IMR-90 (cell line): Measurements from ENCODE around the gene KCNK5. TPM values are rescaled to one million over a fixed set of nuclear protein-coding genes. Genes with fewer than 3 reads are reported as not detected.

ENCODE experiments used
- ATAC-seq: fragments of 200-7000 bp; cut with Tn5 transposase; 2 replicates; pipeline ENCODE4 v1.9.1; 2020; ENCODE audit warnings: low read depth, mild to moderate bottlenecking, moderate library complexity
- BruUV-seq: library from RNA; stranded (reverse); fragments of 400-500 nt; replicated peaks from 2 replicates; lab custom pipeline; 2021; lab: Mats Ljungman, UMichigan
- CTCF ChIA-PET: fragments of 300-600 bp; formaldehyde crosslinking; extraction: SDS; loops from one replicate; lab custom pipeline; 2021; ENCODE audit warnings: antibody characterized with exemption; lab: Yijun Ruan, JAX
- POLR2A ChIA-PET: fragments of 300-600 bp; sonication (Branson Sonifier 250); formaldehyde crosslinking; loops from one replicate; lab custom pipeline; 2022; ENCODE audit warnings: antibody characterized with exemption; ENCODE audit not compliant: unreplicated experiment; lab: Charles Lee
- DNase-seq: peaks from one replicate; pipeline ENCODE4 v3.0.0; 2013
- H2AFZ ChIP-seq: replicated peaks from 2 replicates; pipeline ENCODE3; 2013; ENCODE audit warnings: low read length, mild to moderate bottlenecking; ENCODE audit not compliant: poor library complexity
- H2AK5ac ChIP-seq: 2 replicates; pipeline ENCODE4 v1.6.1; 2013; ENCODE audit warnings: low read depth, low read length, inconsistent platforms
- H2AK9ac ChIP-seq: replicated peaks from 2 replicates; pipeline ENCODE3; 2013; ENCODE audit warnings: mild to moderate bottlenecking, low read depth, low read length, moderate library complexity; ENCODE audit not compliant: poor library complexity
- H2BK120ac ChIP-seq: 2 replicates; pipeline ENCODE4 v1.6.1; 2013; ENCODE audit warnings: low read depth, low read length, inconsistent platforms
- H2BK15ac ChIP-seq: 3 replicates; pipeline ENCODE4 v1.6.1; 2013; ENCODE audit warnings: low read depth, low read length, inconsistent platforms
- H2BK20ac ChIP-seq: 2 replicates; pipeline ENCODE4 v1.6.1; 2013; ENCODE audit warnings: low read depth, mild to moderate bottlenecking, inconsistent platforms, low read length, moderate library complexity
- H2BK5ac ChIP-seq: 2 replicates; pipeline ENCODE4 v1.6.1; 2013; ENCODE audit warnings: mild to moderate bottlenecking, low read depth, low read length, inconsistent platforms; ENCODE audit not compliant: poor library complexity, severe bottlenecking
- H3K14ac ChIP-seq: replicated peaks from 2 replicates; pipeline ENCODE4 v1.6.1; 2013; ENCODE audit warnings: low read depth, low read length, inconsistent platforms
- H3K18ac ChIP-seq: 2 replicates; pipeline ENCODE4 v1.6.1; 2013; ENCODE audit warnings: low read depth, low read length, control low read depth
- H3K23ac ChIP-seq: 2 replicates; pipeline ENCODE4 v1.6.1; 2013; ENCODE audit warnings: low read depth, low read length, inconsistent platforms
- H3K27ac ChIP-seq: 2 replicates; pipeline ENCODE4 v1.5.1; 2013; ENCODE audit warnings: mild to moderate bottlenecking, control low read depth, low read length; ENCODE audit not compliant: insufficient read depth
- H3K27me3 ChIP-seq: 2 replicates; pipeline ENCODE4 v1.6.1; 2013; ENCODE audit warnings: low read length; ENCODE audit not compliant: control insufficient read depth, insufficient read depth
- H3K36me3 ChIP-seq: 2 replicates; pipeline ENCODE4 v1.6.1; 2013; ENCODE audit warnings: low read length, mixed read lengths; ENCODE audit not compliant: control insufficient read depth, insufficient read depth
- H3K4ac ChIP-seq: 2 replicates; pipeline ENCODE4 v1.6.1; 2013; ENCODE audit warnings: low read depth, low read length, inconsistent platforms
- H3K4me1 ChIP-seq: 2 replicates; pipeline ENCODE4 v1.6.1; 2013; ENCODE audit warnings: low read length, mixed read lengths; ENCODE audit not compliant: control insufficient read depth, insufficient read depth
- H3K4me2 ChIP-seq: 2 replicates; pipeline ENCODE4 v1.6.1; 2013; ENCODE audit warnings: low read depth, mild to moderate bottlenecking, control low read depth, low read length, moderate library complexity
- H3K4me3 ChIP-seq: 2 replicates; pipeline ENCODE4 v1.5.1; 2013; ENCODE audit warnings: low read depth, mild to moderate bottlenecking, control low read depth, low read length, moderate library complexity; ENCODE audit not compliant: insufficient read depth
- H3K56ac ChIP-seq: 2 replicates; pipeline ENCODE4 v1.6.1; 2013; ENCODE audit warnings: low read length, inconsistent platforms; ENCODE audit not compliant: insufficient read depth; ENCODE audit errors: extremely low read depth
- H3K79me1 ChIP-seq, 2 experiments: 2 replicates each; pipeline ENCODE4 v1.6.1; 2013; ENCODE audit warnings: low read length in 2 of 2, inconsistent platforms in 1 of 2, low read depth in 1 of 2
- H3K9ac ChIP-seq: 2 replicates; pipeline ENCODE4 v1.6.1; 2013; ENCODE audit warnings: low read depth, low read length, control low read depth
- H3K9me1 ChIP-seq: 2 replicates; pipeline ENCODE4 v1.6.1; 2013; ENCODE audit warnings: low read length, inconsistent platforms; ENCODE audit not compliant: insufficient read depth
- H3K9me3 ChIP-seq: 2 replicates; pipeline ENCODE4 v1.6.1; 2013; ENCODE audit warnings: low read length; ENCODE audit not compliant: control insufficient read depth, insufficient read depth
- H4K20me1 ChIP-seq: 2 replicates; pipeline ENCODE4 v1.6.1; 2013; ENCODE audit warnings: low read length, inconsistent platforms; ENCODE audit not compliant: insufficient read depth
- H4K5ac ChIP-seq: 2 replicates; pipeline ENCODE4 v1.6.1; 2013; ENCODE audit warnings: mild to moderate bottlenecking, low read depth, low read length, control low read depth
- H4K8ac ChIP-seq, 2 experiments: 2 replicates each; pipeline ENCODE4 v1.6.1; 2013; ENCODE audit warnings: low read depth in 2 of 2, low read length in 2 of 2, control low read depth in 1 of 2, inconsistent platforms in 1 of 2
- H4K91ac ChIP-seq: 2 replicates; pipeline ENCODE4 v1.6.1; 2013; ENCODE audit warnings: low read depth, low read length, inconsistent platforms; ENCODE audit not compliant: insufficient read depth
- MAZ ChIP-seq: IDR thresholded peaks from 2 replicates; pipeline ENCODE4 v1.6.1; 2012; ENCODE audit warnings: low read depth, mild to moderate bottlenecking, low read length, improper control_type of control experiment, moderate library complexity, borderline replicate concordance
- NFE2L2 ChIP-seq: fragments of 150-350 bp; IDR thresholded peaks from 2 replicates; pipeline ENCODE4 v1.6.1; 2016; ENCODE audit warnings: low read depth, mild to moderate bottlenecking, low read length
- RFX5 ChIP-seq: IDR thresholded peaks from 2 replicates; pipeline ENCODE4 v1.8.0; 2012; ENCODE audit warnings: low read depth, mild to moderate bottlenecking, low read length, moderate library complexity
- WGBS, 2 experiments: methylation state at CpG; one replicate each; pipeline versions ENCODE4 v1.1.5 to v1.1.7; 2013; ENCODE audit warnings: missing lambda C conversion rate in 2 of 2; ENCODE audit not compliant: insufficient read length in 1 of 2; ENCODE audit errors: extremely low coverage in 2 of 2; 5-methylcytosine and 5-hydroxymethylcytosine counted together
- dilution Hi-C: fragments of 300-500 bp; cut with HindIII; formaldehyde crosslinking; loops from one replicate; pipeline ENCODE4 v1.14.3; 2018; ENCODE audit warnings: low sequenced_read_pairs; ENCODE audit not compliant: unreplicated experiment
- in situ Hi-C: fragments of 300-500 bp; cut with MboI; formaldehyde crosslinking; loops from 3 replicates; pipeline ENCODE4 v1.14.3; 2019; ENCODE audit warnings: low sequenced_read_pairs, inconsistent platforms, mixed read lengths
- intact Hi-C: fragments of 100-400 bp; cut with micrococcal nuclease; formaldehyde crosslinking; loops from 2 replicates; pipeline ENCODE4 v1.10.0; 2022
- polyA plus RNA-seq, 3 experiments: library from polyadenylated mRNA; depleted of rRNA; stranded (reverse); fragments of >200 nt; gene quantifications; 2 replicates each; pipeline ENCODE4 v1.2.3, GENCODE V29; 2012; ENCODE audit warnings: low replicate concordance in 1 of 3
- total RNA-seq: library from RNA; depleted of rRNA; stranded (reverse); fragments of >200 nt; gene quantifications from 2 replicates; pipeline ENCODE4 v1.2.3, GENCODE V29; 2012
- TF ChIP-seq, protein P1 (sequence below): fragments of 150-350 bp; IDR thresholded peaks from 2 replicates; pipeline ENCODE4 v1.6.1; 2017; ENCODE audit warnings: mild to moderate bottlenecking, antibody characterized with exemption, low read length, low read depth

Gene KCNK5
- total and polyA plus RNA-seq, 2 of the 4 experiments (the other 2 are of a cell fraction), result not detected

DNA sequence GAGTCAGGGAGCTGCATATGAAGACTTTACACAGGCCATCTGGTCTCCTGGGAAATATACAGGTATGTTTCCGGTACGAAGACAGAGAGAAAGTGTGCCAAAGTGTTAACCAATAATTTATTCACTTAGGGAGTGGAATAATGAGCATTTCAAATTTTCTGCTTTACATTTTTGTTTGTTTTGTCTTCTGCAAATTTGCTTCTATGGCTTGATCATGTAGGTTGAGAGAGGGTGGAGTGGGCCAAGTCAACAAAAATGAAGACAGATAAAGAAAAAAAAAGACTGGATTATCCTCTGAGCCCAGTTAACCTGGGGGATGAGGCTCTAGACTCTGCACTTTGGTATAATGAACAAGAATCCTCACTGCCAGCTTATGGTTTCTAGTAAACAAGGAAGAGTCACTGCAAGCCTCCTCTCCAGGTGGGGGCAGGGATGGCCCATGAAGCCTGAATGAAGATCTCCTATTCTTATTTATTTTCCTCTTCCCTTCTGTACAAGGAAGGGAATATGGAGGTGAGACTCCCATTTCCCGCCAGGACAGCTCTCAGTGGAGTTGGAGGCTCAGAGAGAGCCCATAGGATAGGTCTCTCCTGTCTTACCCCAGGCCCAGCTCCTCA, 47.2 kb upstream of the KCNK5 start:
- no peak overlapping the region for H2BK5ac ChIP-seq
- no peak overlapping the region for H2BK120ac ChIP-seq
- ATAC-seq, result no peak
- BruUV-seq, result no TSS peak
- no peak overlapping the region for H3K56ac ChIP-seq
- no peak overlapping the region for H4K5ac ChIP-seq
- no peaks in the 10 kb centered on the region for H3K27me3 ChIP-seq
- no peaks in the 10 kb centered on the region for H3K4me1 ChIP-seq
- H3K9me1 ChIP-seq, result no peaks in the 10 kb centered on the region
- in situ Hi-C loops (no loop called here), intact Hi-C loops (no loop called here), dilution Hi-C loops (no loop called here)
- ChIA-PET CTCF (interaction anchor here (0.6 kb wide), 2 partner anchors 12 to 358 kb away, joined by 3 read pairs; no protein-coding TSS in a partner anchor), POLR2A (no interaction called here)
- DNase-seq, result no peak
- H3K9ac ChIP-seq, result no peak overlapping the region
- no peaks in the 10 kb centered on the region for H4K20me1 ChIP-seq
- H4K91ac ChIP-seq, result no peak overlapping the region
- no CpG with 5 or more reads among the region's 3 CpGs for WGBS, 2 experiments
- no peak for TF ChIP-seq RFX5
- TF ChIP-seq NFE2L2, result no peak
- no peak for TF ChIP-seq MAZ
- TF ChIP-seq, protein P1, sequence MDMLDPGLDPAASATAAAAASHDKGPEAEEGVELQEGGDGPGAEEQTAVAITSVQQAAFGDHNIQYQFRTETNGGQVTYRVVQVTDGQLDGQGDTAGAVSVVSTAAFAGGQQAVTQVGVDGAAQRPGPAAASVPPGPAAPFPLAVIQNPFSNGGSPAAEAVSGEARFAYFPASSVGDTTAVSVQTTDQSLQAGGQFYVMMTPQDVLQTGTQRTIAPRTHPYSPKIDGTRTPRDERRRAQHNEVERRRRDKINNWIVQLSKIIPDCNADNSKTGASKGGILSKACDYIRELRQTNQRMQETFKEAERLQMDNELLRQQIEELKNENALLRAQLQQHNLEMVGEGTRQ, result no peak
- H3K36me3 ChIP-seq, result no peaks in the 10 kb centered on the region
- no peak overlapping the region for H3K4me3 ChIP-seq
- H4K8ac ChIP-seq, result no peak overlapping the region
- no peak overlapping the region for H3K4ac ChIP-seq
- no peaks in the 10 kb centered on the region for H3K79me1 ChIP-seq
- H2BK20ac ChIP-seq, result no peak overlapping the region
- H3K23ac ChIP-seq, result no peak overlapping the region
- no peak overlapping the region for H3K18ac ChIP-seq
- H3K9me3 ChIP-seq, result no peaks in the 10 kb centered on the region
- no peak overlapping the region for H2AK9ac ChIP-seq
- H3K4me2 ChIP-seq, result no peak overlapping the region
- H3K27ac ChIP-seq, result no peak overlapping the region
- no peak overlapping the region for H2BK15ac ChIP-seq
- no peak overlapping the region for H2AK5ac ChIP-seq
- H3K14ac ChIP-seq, result no peak overlapping the region
- no peak overlapping the region for H2AFZ ChIP-seq
